Transverse colon (tissue), 4 donors: ENCODE data around the gene VEGFA. TPM values are rescaled to one million over a fixed set of nuclear protein-coding genes. Genes with fewer than 3 reads are reported as not detected.

Source experiments
- DNase-seq: peaks from one replicate; pipeline ENCODE4 v3.0.0-alpha.2; 2019
- H3K27ac ChIP-seq, 4 donors: fragments of 200-600 bp; sonication (generic); 2 replicates each; pipeline ENCODE4 v1.5.1; 2016 to 2018; ENCODE audit warnings: inconsistent platforms in 4 of 4
- H3K27me3 ChIP-seq: fragments of 200-600 bp; sonication (generic); 2 replicates; pipeline ENCODE4 v1.5.1; 2017; ENCODE audit warnings: inconsistent platforms
- H3K36me3 ChIP-seq, 4 donors: fragments of 200-600 bp; sonication (generic); 2 replicates each; pipeline ENCODE4 v1.5.1; 2017 to 2019; ENCODE audit warnings: inconsistent platforms in 4 of 4
- H3K4me1 ChIP-seq, 4 donors: fragments of 200-600 bp; sonication (generic); 2 replicates each; pipeline ENCODE4 v1.5.1; 2017 to 2020; ENCODE audit warnings: inconsistent platforms in 4 of 4
- H3K4me3 ChIP-seq, 4 donors: fragments of 200-600 bp; sonication (generic); 1 replicate in 1 of 4; 2 replicates in 3 of 4; pipeline versions ENCODE4 v1.5.1 to v1.6.1; 2017 to 2019; ENCODE audit warnings: inconsistent platforms in 4 of 4
- H3K9me3 ChIP-seq, 2 donors: fragments of 200-600 bp; sonication (generic); 2 replicates each; pipeline ENCODE4 v1.5.1; 2017 to 2019; ENCODE audit warnings: inconsistent platforms in 2 of 2
- EP300 ChIP-seq: sonication (generic); formaldehyde crosslinking; IDR thresholded peaks from one replicate; pipeline ENCODE4 v1.6.1; 2017; ENCODE audit warnings: antibody characterized with exemption, low read depth
- POLR2A ChIP-seq: fragments of 450-650 bp; IDR thresholded peaks from one replicate; pipeline ENCODE4 v1.6.1; 2016; ENCODE audit warnings: antibody characterized with exemption, mild to moderate bottlenecking, moderate library complexity
- POLR2AphosphoS5 ChIP-seq, 3 donors: sonication (generic); formaldehyde crosslinking; IDR thresholded peaks; one replicate each; pipeline ENCODE4 v1.6.1; 2016; ENCODE audit warnings: antibody characterized with exemption in 3 of 3
- WGBS, 2 donors: methylation state at CpG; one replicate each; pipeline ENCODE4 v1.1.5; 2018; ENCODE audit warnings: low coverage in 1 of 2; 5-methylcytosine and 5-hydroxymethylcytosine counted together
- in situ Hi-C, 4 donors: fragments of 200-750 bp; cut with MboI; loops; one replicate each; pipeline versions ENCODE4 v1.15.0 to v1.15.1; 2017; ENCODE audit warnings: low sequenced_read_pairs in 3 of 4, low pct_ligation_motif_present in 1 of 4, low pct_unique_long_range_greater_than_20kb in 1 of 4
- intact Hi-C: fragments of 100-400 bp; cut with DNase I; formaldehyde crosslinking; loops from one replicate; pipeline ENCODE4 v1.15.1; 2023; ENCODE audit warnings: low total_unique reads
- total RNA-seq, 4 donors: library from RNA; depleted of rRNA; stranded (reverse); fragments of >200 nt; gene quantifications; one replicate each; pipeline ENCODE4 v1.1.0, GENCODE V29; 2016
- TF ChIP-seq, protein P1 (sequence below), 5 experiments: fragments of 200-600 bp in 3 of 5; fragments of 450-650 bp in 2 of 5; sonication (generic) in 3 of 5; IDR thresholded peaks; 1 replicate in 2 of 5; 2 replicates in 3 of 5; pipeline ENCODE4 v1.5.1; 2016 to 2017; ENCODE audit warnings: antibody characterized with exemption in 5 of 5, inconsistent platforms in 3 of 5, mild to moderate bottlenecking in 2 of 5, moderate library complexity in 1 of 5

VEGFA gene
- total RNA-seq, 4 donors from 2014 or later: 131 to 608 (median 203) TPM

DNA sequence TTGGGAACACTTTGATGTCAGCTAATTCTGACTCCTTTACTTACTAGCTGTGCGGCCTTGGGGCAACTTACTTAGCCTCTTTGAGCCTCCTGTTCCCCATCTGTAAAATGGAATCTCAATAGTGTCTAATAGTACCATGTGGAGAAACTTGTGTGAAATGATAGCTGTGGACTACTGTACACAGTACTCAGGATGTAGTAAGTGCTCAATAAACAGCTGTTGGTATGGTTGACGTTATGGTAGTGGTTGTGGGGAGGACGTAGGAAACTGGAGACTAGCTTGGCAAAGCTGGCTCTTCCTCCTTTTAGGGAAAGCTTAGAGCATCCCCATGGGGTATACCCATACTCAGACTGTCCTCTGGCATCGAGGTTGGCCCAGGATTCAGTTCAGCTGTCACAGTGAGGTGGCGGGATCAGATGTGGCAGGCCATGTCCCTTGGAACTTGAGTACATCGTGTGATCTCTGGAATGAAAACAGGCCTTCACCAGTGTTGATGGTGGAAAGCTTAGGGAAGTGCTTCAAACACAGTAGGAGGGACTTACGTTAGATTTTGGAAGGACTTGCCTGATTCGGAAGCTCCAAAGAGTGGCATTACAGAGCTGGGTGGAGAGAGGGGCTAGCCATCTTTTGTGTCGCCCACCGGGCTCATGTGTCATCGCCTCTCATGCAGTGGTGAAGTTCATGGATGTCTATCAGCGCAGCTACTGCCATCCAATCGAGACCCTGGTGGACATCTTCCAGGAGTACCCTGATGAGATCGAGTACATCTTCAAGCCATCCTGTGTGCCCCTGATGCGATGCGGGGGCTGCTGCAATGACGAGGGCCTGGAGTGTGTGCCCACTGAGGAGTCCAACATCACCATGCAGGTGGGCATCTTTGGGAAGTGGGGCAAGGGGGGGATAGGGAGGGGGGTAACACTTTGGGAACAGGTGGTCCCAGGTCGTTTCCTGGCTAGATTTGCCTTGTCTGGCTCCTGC, 7.1 kb downstream of the VEGFA start:
- no peak for DNase-seq
- intact Hi-C loops (no loop called here), in situ Hi-C loops (no loop called here)
- no peak overlapping the region for H3K4me3 ChIP-seq
- WGBS, 2 donors: 92% methylated on average over 18 of the region's 18 CpGs; no CpG with 5 or more reads in 1 of the 2 donors
- TF ChIP-seq EP300: no peak
- TF ChIP-seq POLR2AphosphoS5 (IDR thresholded peaks at IDR 0.05): no peak
- TF ChIP-seq, protein P1, sequence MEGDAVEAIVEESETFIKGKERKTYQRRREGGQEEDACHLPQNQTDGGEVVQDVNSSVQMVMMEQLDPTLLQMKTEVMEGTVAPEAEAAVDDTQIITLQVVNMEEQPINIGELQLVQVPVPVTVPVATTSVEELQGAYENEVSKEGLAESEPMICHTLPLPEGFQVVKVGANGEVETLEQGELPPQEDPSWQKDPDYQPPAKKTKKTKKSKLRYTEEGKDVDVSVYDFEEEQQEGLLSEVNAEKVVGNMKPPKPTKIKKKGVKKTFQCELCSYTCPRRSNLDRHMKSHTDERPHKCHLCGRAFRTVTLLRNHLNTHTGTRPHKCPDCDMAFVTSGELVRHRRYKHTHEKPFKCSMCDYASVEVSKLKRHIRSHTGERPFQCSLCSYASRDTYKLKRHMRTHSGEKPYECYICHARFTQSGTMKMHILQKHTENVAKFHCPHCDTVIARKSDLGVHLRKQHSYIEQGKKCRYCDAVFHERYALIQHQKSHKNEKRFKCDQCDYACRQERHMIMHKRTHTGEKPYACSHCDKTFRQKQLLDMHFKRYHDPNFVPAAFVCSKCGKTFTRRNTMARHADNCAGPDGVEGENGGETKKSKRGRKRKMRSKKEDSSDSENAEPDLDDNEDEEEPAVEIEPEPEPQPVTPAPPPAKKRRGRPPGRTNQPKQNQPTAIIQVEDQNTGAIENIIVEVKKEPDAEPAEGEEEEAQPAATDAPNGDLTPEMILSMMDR (IDR thresholded peaks at IDR 0.05): no peak
- no peak for TF ChIP-seq POLR2A
- H3K4me1 ChIP-seq: peaks cover 14 to 44% (median 35%) of the 10 kb centered on the region in 4 donors
- H3K36me3 ChIP-seq: peaks cover 0 to 35% (median 8%) of the 10 kb centered on the region in 4 donors
- H3K27me3 ChIP-seq: no peaks in the 10 kb centered on the region
- H3K9me3 ChIP-seq: no peaks in the 10 kb centered on the region
- H3K27ac ChIP-seq: no peak overlapping the region

DNA sequence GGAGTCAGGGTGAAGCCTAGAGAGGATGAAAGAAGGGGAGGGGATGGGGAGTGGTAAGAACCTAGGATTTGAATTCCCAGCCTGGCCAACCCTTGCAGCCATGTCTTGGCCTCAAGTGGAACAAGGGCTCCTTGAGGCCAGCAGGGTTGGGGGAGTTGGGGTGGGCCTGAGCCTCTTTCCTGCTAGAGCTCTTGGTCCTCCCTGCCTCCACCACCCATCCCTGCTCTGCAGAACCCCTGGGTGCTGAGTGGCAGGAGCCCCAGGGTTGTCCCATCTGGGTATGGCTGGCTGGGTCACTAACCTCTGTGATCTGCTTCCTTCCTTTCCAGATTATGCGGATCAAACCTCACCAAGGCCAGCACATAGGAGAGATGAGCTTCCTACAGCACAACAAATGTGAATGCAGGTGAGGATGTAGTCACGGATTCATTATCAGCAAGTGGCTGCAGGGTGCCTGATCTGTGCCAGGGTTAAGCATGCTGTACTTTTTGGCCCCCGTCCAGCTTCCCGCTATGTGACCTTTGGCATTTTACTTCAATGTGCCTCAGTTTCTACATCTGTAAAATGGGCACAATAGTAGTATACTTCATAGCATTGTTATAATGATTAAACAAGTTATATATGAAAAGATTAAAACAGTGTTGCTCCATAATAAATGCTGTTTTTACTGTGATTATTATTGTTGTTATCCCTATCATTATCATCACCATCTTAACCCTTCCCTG, 8.3 kb downstream of the VEGFA start:
- Histone ChIP-seq H3K36me3 (peaks cover 0 to 37% (median 12%) of the 10 kb centered on the region in 4 donors), H3K9me3 (no peaks in the 10 kb centered on the region), H3K4me1 (peaks cover 14 to 32% (median 27%) of the 10 kb centered on the region in 4 donors), H3K27me3 (no peaks in the 10 kb centered on the region), H3K4me3 (no peak overlapping the region), H3K27ac (no peak overlapping the region)
- TF ChIP-seq, protein P1 (IDR thresholded peaks at IDR 0.05): no peak
- TF ChIP-seq POLR2A: no peak
- no peak for TF ChIP-seq EP300
- no peak for DNase-seq
- intact Hi-C loops: no loop called here
- in situ Hi-C loops: no loop called here
- WGBS, 2 donors: 77 to 87% methylated on average over 3 to 4 of the region's 4 CpGs

DNA sequence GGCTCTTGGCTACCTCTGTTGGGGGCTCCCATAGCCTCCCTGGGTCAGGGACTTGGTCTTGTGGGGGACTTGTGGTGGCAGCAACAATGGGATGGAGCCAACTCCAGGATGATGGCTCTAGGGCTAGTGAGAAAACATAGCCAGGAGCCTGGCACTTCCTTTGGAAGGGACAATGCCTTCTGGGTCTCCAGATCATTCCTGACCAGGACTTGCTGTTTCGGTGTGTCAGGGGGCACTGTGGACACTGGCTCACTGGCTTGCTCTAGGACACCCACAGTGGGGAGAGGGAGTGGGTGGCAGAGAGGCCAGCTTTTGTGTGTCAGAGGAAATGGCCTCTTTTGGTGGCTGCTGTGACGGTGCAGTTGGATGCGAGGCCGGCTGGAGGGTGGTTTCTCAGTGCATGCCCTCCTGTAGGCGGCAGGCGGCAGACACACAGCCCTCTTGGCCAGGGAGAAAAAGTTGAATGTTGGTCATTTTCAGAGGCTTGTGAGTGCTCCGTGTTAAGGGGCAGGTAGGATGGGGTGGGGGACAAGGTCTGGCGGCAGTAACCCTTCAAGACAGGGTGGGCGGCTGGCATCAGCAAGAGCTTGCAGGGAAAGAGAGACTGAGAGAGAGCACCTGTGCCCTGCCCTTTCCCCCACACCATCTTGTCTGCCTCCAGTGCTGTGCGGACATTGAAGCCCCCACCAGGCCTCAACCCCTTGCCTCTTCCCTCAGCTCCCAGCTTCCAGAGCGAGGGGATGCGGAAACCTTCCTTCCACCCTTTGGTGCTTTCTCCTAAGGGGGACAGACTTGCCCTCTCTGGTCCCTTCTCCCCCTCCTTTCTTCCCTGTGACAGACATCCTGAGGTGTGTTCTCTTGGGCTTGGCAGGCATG, 9.2 kb downstream of the VEGFA start:
- Histone ChIP-seq H3K9me3 (no peaks in the 10 kb centered on the region), H3K27ac (no peak overlapping the region), H3K27me3 (no peaks in the 10 kb centered on the region), H3K4me1 (peaks cover 12 to 23% (median 18%) of the 10 kb centered on the region in 4 donors), H3K36me3 (peaks cover 0 to 42% (median 16%) of the 10 kb centered on the region in 4 donors), H3K4me3 (no peak overlapping the region)
- TF ChIP-seq, protein P1 (IDR thresholded peaks at IDR 0.05): no peak
- no peak for TF ChIP-seq EP300
- TF ChIP-seq POLR2A: no peak
- no peak for TF ChIP-seq POLR2AphosphoS5 (IDR thresholded peaks at IDR 0.05)
- in situ Hi-C loops (no loop called here), intact Hi-C loops (no loop called here)
- DNase-seq: no peak
- 91 to 100% methylated on average over 1 to 12 of the region's 12 CpGs for WGBS, 2 donors
